OCI-LY7 (cell line): Measurements from ENCODE around the gene PTEN. TPM values are rescaled to one million over a fixed set of nuclear protein-coding genes. Genes with fewer than 3 reads are reported as not detected.
"Not testable (repeated sequence)": the region's sequence is repeated elsewhere in the genome, so short reads cannot be mapped to it uniquely, and the experiment has no call there.

Experiments used
- BruUV-seq: library from RNA; stranded (reverse); fragments of 400-500 nt; replicated peaks from 2 replicates; lab custom pipeline; 2021; lab: Mats Ljungman, UMichigan
- CTCF ChIA-PET: fragments of 300-600 bp; sonication (Branson Sonifier 250); formaldehyde crosslinking; loops from one replicate; lab custom pipeline; 2022; ENCODE audit warnings: antibody characterized with exemption; ENCODE audit not compliant: unreplicated experiment; lab: Charles Lee
- POLR2A ChIA-PET: fragments of 300-600 bp; sonication (Branson Sonifier 250); formaldehyde crosslinking; loops from one replicate; lab custom pipeline; 2022; ENCODE audit warnings: antibody characterized with exemption; lab: Charles Lee
- DNase-seq: peaks from one replicate; pipeline ENCODE4 v3.0.0-alpha.2; 2015; ENCODE audit warnings: low spot score
- H2AFZ ChIP-seq: fragments of 200-600 bp; sonication (generic), shearing (Covaris generic); 2 replicates; pipeline ENCODE4 v1.6.1; 2014; ENCODE audit warnings: mild to moderate bottlenecking, antibody characterized with exemption, low read length, moderate library complexity
- H3K27ac ChIP-seq: fragments of 200-600 bp; sonication (generic); 2 replicates; pipeline ENCODE4 v1.5.1; 2014; ENCODE audit warnings: mixed run types, low read depth, mild to moderate bottlenecking, moderate library complexity, low read length, inconsistent platforms; ENCODE audit not compliant: poor library complexity, severe bottlenecking
- H3K36me3 ChIP-seq: fragments of 200-600 bp; sonication (generic); 2 replicates; pipeline ENCODE4 v1.6.1; 2014; ENCODE audit warnings: mild to moderate bottlenecking, antibody characterized with exemption, low read length, moderate library complexity, mixed read lengths; ENCODE audit not compliant: insufficient read depth
- H3K4me1 ChIP-seq: fragments of 200-600 bp; sonication (generic); 2 replicates; pipeline ENCODE4 v1.5.1; 2014; ENCODE audit warnings: mild to moderate bottlenecking, low read length; ENCODE audit not compliant: insufficient read depth, poor library complexity, severe bottlenecking
- H3K4me2 ChIP-seq: fragments of 200-600 bp; sonication (generic); 2 replicates; pipeline ENCODE4 v1.6.1; 2014; ENCODE audit warnings: mild to moderate bottlenecking, low read length
- H3K4me3 ChIP-seq: fragments of 200-600 bp; sonication (generic); 2 replicates; pipeline ENCODE4 v1.5.1; 2014; ENCODE audit warnings: mild to moderate bottlenecking, low read depth, low read length; ENCODE audit not compliant: poor library complexity, severe bottlenecking
- H3K79me2 ChIP-seq: fragments of 200-600 bp; sonication (generic); 2 replicates; pipeline ENCODE4 v1.6.1; 2016; ENCODE audit warnings: low read depth, mild to moderate bottlenecking, low read length, moderate library complexity, mixed read lengths; ENCODE audit not compliant: insufficient read depth
- H3K9me2 ChIP-seq: fragments of 200-600 bp; sonication (generic); 2 replicates; pipeline ENCODE4 v1.6.1; 2016; ENCODE audit warnings: mild to moderate bottlenecking, low read length, mixed read lengths; ENCODE audit not compliant: insufficient read depth
- H3K9me3 ChIP-seq: fragments of 200-600 bp; sonication (generic); 2 replicates; pipeline ENCODE4 v1.6.1; 2014; ENCODE audit warnings: mild to moderate bottlenecking, mixed run types, low read length, mixed read lengths
- H4K20me1 ChIP-seq: fragments of 200-600 bp; sonication (generic); 2 replicates; pipeline ENCODE4 v1.6.1; 2014; ENCODE audit warnings: mild to moderate bottlenecking, antibody characterized with exemption, low read length, moderate library complexity, mixed read lengths; ENCODE audit not compliant: insufficient read depth
- EZH2phosphoT487 ChIP-seq: fragments of 200-600 bp; sonication (generic); IDR thresholded peaks from 2 replicates; pipeline ENCODE4 v1.6.1; 2018; ENCODE audit warnings: low read depth, borderline replicate concordance, mild to moderate bottlenecking, mixed run types, antibody characterized with exemption, low read length, moderate library complexity, mixed read lengths
- intact Hi-C: fragments of 100-400 bp; cut with micrococcal nuclease; formaldehyde crosslinking; loops from one replicate; pipeline ENCODE4 v1.10.0; 2022; ENCODE audit not compliant: unreplicated experiment
- total RNA-seq, 2 experiments: library from RNA; depleted of rRNA in 1 of 2; stranded (reverse); fragments of >200 nt in 1 of 2; shearing (Covaris generic) in 1 of 2; gene quantifications; 2 replicates each; pipeline ENCODE4 v1.2.3, GENCODE V29; 2014 to 2022
- TF ChIP-seq, protein P1 (sequence below): fragments of 200-600 bp; sonication (generic); conservative IDR thresholded peaks from 2 replicates; pipeline ENCODE4 v1.5.1; 2014; ENCODE audit warnings: mild to moderate bottlenecking, antibody characterized with exemption, low read length, moderate library complexity, mixed read lengths

PTEN gene
- total RNA-seq, 2 experiments from 2014 or later, result 135 to 173 TPM

DNA sequence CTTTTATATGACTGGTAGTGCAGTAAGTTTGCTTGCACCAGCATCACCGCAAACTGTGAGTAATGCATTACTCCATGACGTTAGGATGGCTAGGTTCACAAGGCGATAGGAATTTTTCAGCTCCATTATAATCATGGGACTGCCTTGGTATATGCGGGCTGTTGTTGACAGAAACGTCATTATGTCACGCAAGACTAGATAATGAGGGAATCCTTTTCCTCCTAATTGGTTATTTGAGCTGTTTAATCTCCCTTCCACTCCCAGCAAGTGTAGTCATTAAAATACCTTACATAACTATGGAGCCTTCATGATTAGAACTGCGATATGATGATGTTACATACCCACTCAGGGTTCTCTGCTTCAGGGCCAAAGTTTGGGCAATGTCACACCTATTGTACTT, 17.4 kb upstream of the PTEN start:
- peaks cover 2% of the 10 kb centered on the region for H3K4me1 ChIP-seq
- DNase-seq, result no peak
- no peak for TF ChIP-seq EZH2phosphoT487
- TF ChIP-seq, protein P1, sequence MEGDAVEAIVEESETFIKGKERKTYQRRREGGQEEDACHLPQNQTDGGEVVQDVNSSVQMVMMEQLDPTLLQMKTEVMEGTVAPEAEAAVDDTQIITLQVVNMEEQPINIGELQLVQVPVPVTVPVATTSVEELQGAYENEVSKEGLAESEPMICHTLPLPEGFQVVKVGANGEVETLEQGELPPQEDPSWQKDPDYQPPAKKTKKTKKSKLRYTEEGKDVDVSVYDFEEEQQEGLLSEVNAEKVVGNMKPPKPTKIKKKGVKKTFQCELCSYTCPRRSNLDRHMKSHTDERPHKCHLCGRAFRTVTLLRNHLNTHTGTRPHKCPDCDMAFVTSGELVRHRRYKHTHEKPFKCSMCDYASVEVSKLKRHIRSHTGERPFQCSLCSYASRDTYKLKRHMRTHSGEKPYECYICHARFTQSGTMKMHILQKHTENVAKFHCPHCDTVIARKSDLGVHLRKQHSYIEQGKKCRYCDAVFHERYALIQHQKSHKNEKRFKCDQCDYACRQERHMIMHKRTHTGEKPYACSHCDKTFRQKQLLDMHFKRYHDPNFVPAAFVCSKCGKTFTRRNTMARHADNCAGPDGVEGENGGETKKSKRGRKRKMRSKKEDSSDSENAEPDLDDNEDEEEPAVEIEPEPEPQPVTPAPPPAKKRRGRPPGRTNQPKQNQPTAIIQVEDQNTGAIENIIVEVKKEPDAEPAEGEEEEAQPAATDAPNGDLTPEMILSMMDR, result no peak
- ChIA-PET CTCF (interaction anchor here (0.6 kb wide), 1 partner anchor 977 kb away, joined by 3 read pairs; no protein-coding TSS in a partner anchor), POLR2A (interaction anchor here (0.6 to 2.2 kb wide), 7 partner anchors 11 to 490 kb away, joined by 3 to 9 read pairs (median 4); no protein-coding TSS in a partner anchor)
- H3K4me3 ChIP-seq, result no peak overlapping the region
- H3K36me3 ChIP-seq, result no peaks in the 10 kb centered on the region
- H3K4me2 ChIP-seq, result no peak overlapping the region
- no peak overlapping the region for H3K27ac ChIP-seq
- H4K20me1 ChIP-seq, result no peaks in the 10 kb centered on the region
- H3K9me3 ChIP-seq, result no peaks in the 10 kb centered on the region
- intact Hi-C loops, result no loop called here
- H3K9me2 ChIP-seq, result no peaks in the 10 kb centered on the region
- H2AFZ ChIP-seq, result no peak overlapping the region
- no TSS peak for BruUV-seq
- H3K79me2 ChIP-seq, result no peaks in the 10 kb centered on the region

DNA sequence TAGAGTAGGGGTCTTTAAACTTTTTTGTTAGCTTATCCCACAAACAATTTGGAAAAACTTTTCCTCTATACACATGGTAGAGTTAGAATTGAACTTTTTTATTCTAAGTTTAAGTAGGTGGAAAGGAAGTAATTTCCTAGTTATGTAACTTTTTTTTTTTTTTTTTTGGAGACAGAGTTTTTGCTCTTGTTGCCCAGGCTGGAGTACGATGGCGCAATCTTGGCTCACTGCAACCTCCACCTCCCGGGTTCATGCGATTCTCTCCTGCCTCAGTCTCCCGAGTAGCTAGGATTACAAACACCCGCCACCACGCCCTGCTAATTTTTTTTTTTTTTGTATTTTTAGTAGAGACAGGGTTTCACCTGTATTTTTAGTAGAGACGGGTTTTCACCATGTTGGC, 16.7 kb upstream of the PTEN start:
- POLR2A ChIA-PET, result interaction anchor here (0.7 to 2.2 kb wide), 3 partner anchors 15 to 164 kb away, joined by 5 to 9 read pairs (median 6); no protein-coding TSS in a partner anchor
- H3K4me3 ChIP-seq, CTCF ChIA-PET, BruUV-seq, H3K4me2 ChIP-seq, H4K20me1 ChIP-seq, H3K9me3 ChIP-seq, H2AFZ ChIP-seq, H3K4me1 ChIP-seq, H3K36me3 ChIP-seq, H3K79me2 ChIP-seq, H3K9me2 ChIP-seq, H3K27ac ChIP-seq, intact Hi-C loops, DNase-seq: not testable (repeated sequence)

DNA sequence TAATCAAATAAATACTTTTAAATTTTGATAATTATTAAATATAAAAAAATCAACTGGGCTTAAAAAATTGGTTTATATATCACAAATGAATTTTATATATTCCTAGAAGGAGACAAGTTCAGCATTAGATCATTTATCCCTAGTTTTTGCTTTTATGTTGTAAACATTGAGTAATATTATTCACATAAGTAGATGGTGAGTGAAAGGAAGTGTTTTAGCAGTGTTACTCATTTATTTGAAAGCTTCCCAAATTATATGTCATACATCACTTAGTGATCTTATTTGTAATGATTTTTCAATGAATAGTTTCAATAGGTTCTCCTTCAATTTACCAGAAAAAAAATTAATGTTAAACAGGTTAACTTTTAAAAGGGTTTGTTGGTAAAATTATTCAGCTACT, 15.9 kb upstream of the PTEN start:
- DNase-seq, result no peak
- BruUV-seq, result no TSS peak

More for the DNA sequence above, 15.9 kb upstream of the PTEN start:
- POLR2A ChIA-PET, result interaction anchor here (2.8 kb wide), 1 partner anchor 11 kb away, joined by 6 read pairs; no protein-coding TSS in a partner anchor
- Histone ChIP-seq H3K27ac (no peak overlapping the region), H3K9me3 (no peaks in the 10 kb centered on the region), H3K9me2 (no peaks in the 10 kb centered on the region), H3K36me3 (no peaks in the 10 kb centered on the region), H3K4me1 (peaks cover 4% of the 10 kb centered on the region), H3K4me2 (no peak overlapping the region), H4K20me1 (no peaks in the 10 kb centered on the region), H3K79me2 (no peaks in the 10 kb centered on the region), H3K4me3 (no peak overlapping the region), H2AFZ (no peak overlapping the region)
- TF ChIP-seq, protein P1, result no peak
- TF ChIP-seq EZH2phosphoT487, result no peak
- intact Hi-C loops, result no loop called here
- CTCF ChIA-PET, result no interaction called here
